A673 (cell line): ENCODE results near the gene WDR62.

Experiments used
- EZH2 ChIP-seq: fragments of 200-600 bp; sonication (generic); IDR thresholded peaks from 2 replicates; pipeline ENCODE4 v1.6.1; 2017; ENCODE audit warnings: borderline replicate concordance, low read depth, mild to moderate bottlenecking, mixed read lengths, antibody characterized with exemption, low read length; ENCODE audit not compliant: poor library complexity, severe bottlenecking
- TF ChIP-seq, protein P1 (sequence below): fragments of 300-800, 200-600 bp; sonication (generic); conservative IDR thresholded peaks from 2 replicates; pipeline ENCODE4 v1.5.1; 2017; ENCODE audit warnings: low read depth, mild to moderate bottlenecking, antibody characterized with exemption, low read length, moderate library complexity, mixed read lengths

DNA sequence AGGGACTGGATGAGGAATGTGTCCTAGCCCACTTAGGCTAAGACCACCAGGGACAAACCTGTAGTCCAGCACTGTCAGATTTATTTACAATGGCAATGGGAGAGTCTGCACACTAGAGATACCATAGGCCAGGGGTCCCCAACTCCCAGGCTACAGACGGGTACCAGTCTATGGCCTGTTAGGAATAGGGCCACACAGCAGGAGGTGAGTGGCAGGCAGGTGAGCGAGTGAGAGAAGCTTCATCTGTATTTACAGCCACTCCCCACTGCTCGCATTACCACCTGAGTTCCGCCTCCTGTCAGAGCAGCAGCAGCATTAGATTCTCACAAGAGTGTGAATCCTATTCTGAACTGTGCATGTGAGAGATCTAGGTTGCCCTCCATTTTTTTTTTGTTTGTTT is 3.1 kb upstream of the WDR62 start:
- TF ChIP-seq, protein P1, sequence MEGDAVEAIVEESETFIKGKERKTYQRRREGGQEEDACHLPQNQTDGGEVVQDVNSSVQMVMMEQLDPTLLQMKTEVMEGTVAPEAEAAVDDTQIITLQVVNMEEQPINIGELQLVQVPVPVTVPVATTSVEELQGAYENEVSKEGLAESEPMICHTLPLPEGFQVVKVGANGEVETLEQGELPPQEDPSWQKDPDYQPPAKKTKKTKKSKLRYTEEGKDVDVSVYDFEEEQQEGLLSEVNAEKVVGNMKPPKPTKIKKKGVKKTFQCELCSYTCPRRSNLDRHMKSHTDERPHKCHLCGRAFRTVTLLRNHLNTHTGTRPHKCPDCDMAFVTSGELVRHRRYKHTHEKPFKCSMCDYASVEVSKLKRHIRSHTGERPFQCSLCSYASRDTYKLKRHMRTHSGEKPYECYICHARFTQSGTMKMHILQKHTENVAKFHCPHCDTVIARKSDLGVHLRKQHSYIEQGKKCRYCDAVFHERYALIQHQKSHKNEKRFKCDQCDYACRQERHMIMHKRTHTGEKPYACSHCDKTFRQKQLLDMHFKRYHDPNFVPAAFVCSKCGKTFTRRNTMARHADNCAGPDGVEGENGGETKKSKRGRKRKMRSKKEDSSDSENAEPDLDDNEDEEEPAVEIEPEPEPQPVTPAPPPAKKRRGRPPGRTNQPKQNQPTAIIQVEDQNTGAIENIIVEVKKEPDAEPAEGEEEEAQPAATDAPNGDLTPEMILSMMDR: no peak
- no peak for TF ChIP-seq EZH2
